Lung (tissue), 12 donors: ENCODE measurements around the gene APOBEC3F. TPM values are rescaled to one million over a fixed set of nuclear protein-coding genes. Genes with fewer than 3 reads are reported as not detected.

Experiments
- ATAC-seq: fragments of 200-7000 bp; cut with Tn5 transposase; one replicate; pipeline ENCODE4 v1.9.1; 2020; ENCODE audit warnings: moderate number of reproducible peaks; ENCODE audit not compliant: insufficient read depth, low FRiP score
- DNase-seq, 3 donors: peaks; one replicate each; pipeline ENCODE4 v3.0.0-alpha.2; 2013 to 2017
- H3K27ac ChIP-seq, 2 donors: one replicate each; pipeline ENCODE4 v1.5.1; 2013; ENCODE audit warnings: mild to moderate bottlenecking in 2 of 2, moderate library complexity in 2 of 2, control low read depth in 1 of 2, inconsistent platforms in 1 of 2, low read depth in 1 of 2, low read length in 1 of 2
- H3K27me3 ChIP-seq, 3 donors: one replicate each; pipeline ENCODE4 v1.5.1; 2013; ENCODE audit warnings: low read length in 2 of 3; ENCODE audit not compliant: control insufficient read depth in 3 of 3, insufficient read depth in 3 of 3
- H3K36me3 ChIP-seq, 4 donors: one replicate each; pipeline ENCODE4 v1.5.1; 2013; ENCODE audit warnings: low read length in 4 of 4, mild to moderate bottlenecking in 1 of 4, moderate library complexity in 1 of 4; ENCODE audit not compliant: control insufficient read depth in 4 of 4, insufficient read depth in 4 of 4
- H3K4me1 ChIP-seq, 5 donors: one replicate each; pipeline ENCODE4 v1.5.1; 2013; ENCODE audit warnings: low read length in 5 of 5, mild to moderate bottlenecking in 2 of 5, moderate library complexity in 1 of 5; ENCODE audit not compliant: control insufficient read depth in 5 of 5, insufficient read depth in 5 of 5
- H3K4me3 ChIP-seq: one replicate; pipeline ENCODE4 v1.5.1; 2013; ENCODE audit warnings: mild to moderate bottlenecking, control low read depth, moderate library complexity
- H3K9ac ChIP-seq, 2 donors: one replicate each; pipeline ENCODE4 v1.5.1; 2013; ENCODE audit warnings: low read length in 2 of 2, control low read depth in 1 of 2; ENCODE audit not compliant: insufficient read depth in 1 of 2
- H3K9me3 ChIP-seq, 4 donors: one replicate each; pipeline ENCODE4 v1.5.1; 2013; ENCODE audit warnings: low read length in 3 of 4, mild to moderate bottlenecking in 1 of 4, moderate library complexity in 1 of 4; ENCODE audit not compliant: control insufficient read depth in 4 of 4, insufficient read depth in 3 of 4
- CTCF ChIP-seq: IDR thresholded peaks from 2 replicates; pipeline ENCODE4 v1.5.1; 2012; ENCODE audit warnings: mild to moderate bottlenecking; ENCODE audit errors: control extremely low read depth, extremely low read depth
- WGBS, 2 donors: extraction: QIAGEN DNeasy Blood & Tissue Kit; methylation state at CpG; one replicate each; pipeline ENCODE4 v1.1.7; 2013; 5-methylcytosine and 5-hydroxymethylcytosine counted together
- polyA plus RNA-seq, 2 donors: library from polyadenylated mRNA; stranded (reverse); fragments of 200-250 nt; gene quantifications; one replicate each; pipeline ENCODE4 v1.2.1, GENCODE V29; 2013
- total RNA-seq, 2 donors: library from RNA; depleted of rRNA in 1 of 2; stranded (reverse); fragments of >200 nt in 1 of 2; gene quantifications; one replicate each; pipeline ENCODE4 v1.2.1, GENCODE V29; 2014 to 2021
- donor health status: control.
- donor health status: control.
- donor health status: Bipolar disorder and iron deficiency.
- donor health status: healthy.
- donor health status: DM: yes; HTN: yes; CAD: no.

APOBEC3F gene
- total and polyA plus RNA-seq, 4 donors = 3.6 to 12.1 (median 6.0) TPM

GRCh38 chr22:39024519-39025308, 15.9 kb upstream of the APOBEC3F start:
- DNase-seq = no peak
- H3K27ac ChIP-seq = no peak overlapping the region

GRCh38 chr22:39026509-39027150, 14.0 kb upstream of the APOBEC3F start:
- H3K4me1 ChIP-seq = peaks cover 0 to 6% (median under 1%) of the 10 kb centered on the region in 5 donors
- no peak for ATAC-seq
- whole genome bisulfite sequencing, 2 donors = 83 to 84% methylated on average over 12 of the region's 12 CpGs
- no peaks in the 10 kb centered on the region for H3K27me3 ChIP-seq
- H3K9me3 ChIP-seq = no peaks in the 10 kb centered on the region
- no peak overlapping the region for H3K27ac ChIP-seq
- H3K4me3 ChIP-seq = no peak overlapping the region
- no peak for TF ChIP-seq CTCF
- H3K9ac ChIP-seq = no peak overlapping the region
- no peak for DNase-seq
- peaks cover 0 to 4% (median 0%) of the 10 kb centered on the region in 4 donors for H3K36me3 ChIP-seq

More at GRCh38 chr22:39024519-39025308, 15.9 kb upstream of the APOBEC3F start:
- ATAC-seq = no peak
- Histone ChIP-seq H3K4me3 (no peak overlapping the region), H3K4me1 (peaks cover 0 to 10% (median 5%) of the 10 kb centered on the region in 5 donors), H3K9ac (no peak overlapping the region), H3K27me3 (no peaks in the 10 kb centered on the region), H3K9me3 (no peaks in the 10 kb centered on the region), H3K36me3 (peaks cover 0 to 4% (median 0%) of the 10 kb centered on the region in 4 donors)
- no peak for TF ChIP-seq CTCF
- WGBS, 2 donors = 83 to 90% methylated on average over 15 of the region's 15 CpGs

GRCh38 chr22:39027717-39028116, 12.9 kb upstream of the APOBEC3F start:
- H3K4me3 ChIP-seq = no peak overlapping the region
- no peaks in the 10 kb centered on the region for H3K27me3 ChIP-seq
- H3K9ac ChIP-seq = no peak overlapping the region
- ATAC-seq (no peak), DNase-seq (no peak)
- TF ChIP-seq CTCF = no peak
- WGBS, 2 donors = 92 to 94% methylated on average over 4 of the region's 4 CpGs
- no peak overlapping the region for H3K27ac ChIP-seq
- H3K36me3 ChIP-seq = peaks cover 0 to 6% (median 0%) of the 10 kb centered on the region in 4 donors
- no peaks in the 10 kb centered on the region for H3K9me3 ChIP-seq
- no peaks in the 10 kb centered on the region for H3K4me1 ChIP-seq
